ENCODE measurements around the gene GAMT.
"Not testable (repeated sequence)": the region's sequence is repeated elsewhere in the genome, so short reads cannot be mapped to it uniquely, and the experiment has no call there.

The GAMT gene

DNA sequence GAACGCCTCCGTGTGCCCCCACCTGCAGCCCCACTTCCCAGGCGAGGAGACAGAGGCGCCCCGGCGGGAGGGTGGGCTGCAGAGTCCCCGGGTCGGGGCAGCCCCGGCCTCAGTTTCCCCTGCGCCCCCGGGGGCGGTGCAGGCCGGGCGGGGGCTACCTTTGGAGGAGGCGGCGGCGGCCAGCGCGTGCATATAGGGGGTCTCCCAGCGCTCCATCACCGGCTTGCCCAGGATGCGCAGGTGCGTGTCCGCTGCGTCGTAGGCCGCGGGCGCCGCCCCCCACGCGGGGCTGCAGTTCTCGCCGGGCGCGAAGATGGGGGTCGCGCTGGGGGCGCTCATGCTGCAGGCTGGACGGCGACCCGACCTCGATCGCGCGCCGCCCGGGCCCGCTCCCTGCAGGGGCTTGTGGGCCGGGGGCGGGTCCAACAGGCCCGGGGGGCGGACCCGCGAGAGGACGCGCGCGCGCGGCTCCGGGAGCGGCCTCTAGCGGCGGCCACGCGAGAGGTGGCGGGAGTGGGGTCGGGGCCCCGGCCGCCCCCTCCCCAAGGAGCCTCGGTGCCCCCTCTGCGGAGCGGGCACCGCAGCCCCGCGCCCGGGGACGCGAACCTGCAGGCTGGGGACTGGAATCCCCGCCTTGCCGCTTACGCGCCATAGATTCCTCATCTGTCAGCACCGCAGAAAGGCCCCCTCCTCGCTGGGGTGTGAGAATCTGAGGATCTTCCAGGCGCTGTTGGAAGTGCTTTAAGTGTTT, at the start of gene GAMT:
GAMT (minus strand) TSS at position 405 of the 751 bp plus-strand sequence; CDS start at position 339, 66 bp downstream.
- peak; percentile 64 for DNase-seq

DNA sequence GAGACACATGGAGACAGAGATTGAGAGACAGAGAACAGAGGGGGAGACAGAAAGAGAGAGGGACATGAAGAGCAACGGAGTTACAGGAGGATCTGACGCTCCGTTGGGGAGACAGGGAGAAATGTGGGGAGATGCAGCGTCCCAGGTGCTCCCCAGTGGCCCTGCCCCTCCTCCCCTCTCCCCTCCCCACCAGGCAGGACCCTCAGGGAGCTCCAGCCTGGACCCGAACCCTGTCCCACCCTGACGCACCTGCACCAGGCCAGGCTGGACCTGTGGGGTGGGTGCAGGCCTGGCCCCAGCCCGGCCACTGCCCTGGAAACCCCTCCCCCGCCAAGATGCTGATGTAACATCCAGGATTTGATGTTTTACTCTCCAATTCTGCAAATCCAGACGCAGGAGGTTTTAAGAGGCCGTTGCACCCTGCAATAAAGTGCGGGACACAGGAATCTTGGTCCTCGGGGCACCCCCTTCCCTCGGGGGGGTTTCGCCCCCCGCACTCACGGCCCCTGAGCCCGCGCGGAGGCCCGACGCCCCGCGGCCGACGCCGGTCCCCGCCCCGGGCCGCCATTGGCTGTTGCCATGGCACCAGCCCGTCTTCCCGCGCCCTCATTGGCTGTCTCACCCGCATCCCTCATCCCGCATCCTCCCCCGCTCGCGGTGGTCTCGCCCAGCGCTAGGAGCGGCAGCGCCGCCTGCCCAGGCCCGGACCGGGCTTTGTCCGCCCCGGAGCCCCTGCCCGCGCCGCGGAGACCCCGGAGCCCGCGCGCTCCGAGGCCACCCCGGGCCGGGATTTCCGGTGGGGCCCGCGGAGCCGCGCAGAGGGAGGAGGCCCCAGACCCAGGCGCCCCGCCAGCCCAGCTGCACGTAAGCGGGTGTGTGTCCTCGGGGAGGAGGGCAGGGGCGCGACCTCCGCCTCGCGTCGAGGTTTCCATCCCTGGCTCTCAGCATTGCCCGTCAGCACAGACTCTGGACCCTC, 48.4 kb upstream of the GAMT start, which contains the start of gene APC2:
APC2 (plus strand) TSS at position 655 of the 976 bp plus-strand sequence. CDS start 2,881 bp downstream, outside the sequence.
- peak; percentile 94 for DNase-seq

DNA sequence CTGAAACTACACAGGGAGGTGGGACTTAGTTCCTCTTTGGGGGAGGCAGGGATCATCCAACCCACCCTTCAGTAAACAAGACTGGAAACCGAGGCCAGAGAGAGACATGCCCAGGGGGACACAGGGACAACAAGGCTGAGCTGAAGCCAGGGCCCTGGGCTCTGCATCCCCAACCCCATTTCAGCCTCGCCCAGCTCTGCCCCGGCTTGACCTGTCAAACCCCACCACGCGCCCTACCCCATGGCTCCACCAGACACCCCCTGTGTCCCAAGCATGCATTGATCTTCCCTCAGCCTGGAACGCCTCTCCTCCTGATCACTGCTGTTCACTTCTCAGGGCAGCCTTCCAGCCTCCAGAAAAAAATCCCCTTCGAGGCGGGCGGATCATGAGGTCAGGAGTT, 46.6 kb upstream of the GAMT start:
- no peak for DNase-seq

DNA sequence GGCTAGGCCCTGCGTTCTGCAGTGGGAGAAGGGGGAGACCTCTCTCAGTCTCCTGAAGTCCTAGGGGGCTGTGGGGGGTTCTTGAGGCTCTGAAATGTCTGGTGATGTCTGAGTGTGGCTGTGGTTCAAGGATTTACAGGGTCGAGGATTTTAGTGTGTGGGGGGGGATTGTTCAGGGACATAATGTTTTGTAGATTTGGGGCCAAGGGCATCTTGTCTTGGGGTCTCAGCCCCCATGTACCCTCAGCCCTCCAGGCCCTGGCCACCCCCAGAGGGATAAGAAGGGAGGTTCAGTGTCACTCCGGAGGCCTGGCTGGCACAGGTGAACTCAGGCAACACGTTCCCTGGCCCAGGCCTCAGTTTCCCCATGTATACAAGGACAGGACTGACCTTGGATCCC, 46.2 kb upstream of the GAMT start:
- DNase-seq = no peak

DNA sequence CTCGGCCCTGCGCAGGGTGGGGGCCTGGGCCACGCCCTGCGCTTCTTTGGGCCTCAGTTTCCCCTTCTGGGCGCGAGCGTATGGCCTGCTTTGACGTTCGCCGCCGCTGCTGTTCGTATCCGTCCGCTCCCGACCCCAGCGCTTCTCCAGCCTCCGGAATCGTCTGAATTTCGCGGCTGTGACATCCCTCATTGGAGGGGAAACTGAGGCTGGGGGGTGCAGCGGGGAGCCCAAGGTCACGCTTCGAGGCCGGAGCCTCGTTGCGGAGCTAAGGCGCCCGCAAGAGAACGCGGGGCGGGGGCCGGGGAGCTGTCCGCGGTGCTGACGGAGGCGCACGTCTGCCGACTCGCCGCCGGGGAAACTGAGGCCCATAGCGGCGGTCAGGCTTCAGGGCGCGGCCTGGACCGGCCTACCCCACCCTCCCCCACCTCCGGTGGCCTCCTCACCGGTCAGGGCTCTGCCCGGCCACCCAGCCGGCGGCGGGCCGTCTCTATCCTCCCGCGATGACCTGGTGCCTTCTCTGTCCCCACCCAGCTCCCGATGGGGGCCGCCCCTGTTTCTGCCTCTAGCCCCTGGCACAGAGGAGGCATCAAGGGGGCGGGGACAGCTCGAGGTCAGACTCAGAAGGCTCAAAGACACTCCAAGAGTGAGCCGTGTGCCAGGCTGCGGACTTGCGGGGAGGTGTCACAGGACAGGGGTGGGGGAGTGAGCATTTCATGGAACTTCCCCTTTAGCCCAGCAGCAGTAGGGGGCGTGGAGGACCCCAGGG, 45.6 kb upstream of the GAMT start:
- DNase-seq = no peak

DNA sequence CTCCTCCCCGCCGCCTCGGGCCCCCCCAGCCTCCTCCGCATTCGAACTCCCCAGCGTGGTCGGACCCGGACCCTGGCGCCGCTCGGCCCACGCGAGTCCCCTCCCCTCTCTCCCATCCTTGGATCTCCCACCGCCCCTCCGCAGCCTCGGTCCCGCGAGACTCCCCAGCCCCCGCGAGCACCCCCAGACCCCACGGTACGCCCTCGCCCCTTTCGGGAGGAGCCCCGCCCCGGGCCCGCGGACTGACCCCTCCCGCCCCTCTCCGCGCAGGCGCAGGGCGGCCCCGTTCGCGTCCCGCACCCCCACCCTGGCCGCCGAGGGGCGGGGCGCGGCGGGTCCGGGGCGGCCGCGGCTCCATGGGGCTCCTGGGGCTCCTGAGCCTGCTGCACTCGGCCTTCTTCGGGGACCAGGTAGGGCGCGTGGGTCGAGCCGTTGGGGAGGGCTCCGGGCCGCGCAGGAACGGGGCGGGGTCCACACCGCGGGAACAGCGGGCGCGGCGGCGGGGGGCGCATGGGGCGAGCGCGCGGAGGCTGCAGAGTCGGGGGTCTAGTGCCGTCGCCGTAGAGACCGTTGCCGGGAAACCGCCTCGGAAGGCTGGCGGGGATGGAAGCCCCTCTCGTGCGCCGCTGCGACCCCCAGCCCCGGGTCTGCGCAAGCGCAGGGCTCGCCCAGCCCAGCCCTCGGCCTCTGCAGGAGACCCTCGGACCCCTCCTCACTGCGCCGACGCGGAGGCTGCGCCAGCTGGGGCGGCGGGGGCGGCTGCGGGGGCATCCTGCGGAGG, 44.8 kb upstream of the GAMT start:
- peak; percentile 90 for DNase-seq

DNA sequence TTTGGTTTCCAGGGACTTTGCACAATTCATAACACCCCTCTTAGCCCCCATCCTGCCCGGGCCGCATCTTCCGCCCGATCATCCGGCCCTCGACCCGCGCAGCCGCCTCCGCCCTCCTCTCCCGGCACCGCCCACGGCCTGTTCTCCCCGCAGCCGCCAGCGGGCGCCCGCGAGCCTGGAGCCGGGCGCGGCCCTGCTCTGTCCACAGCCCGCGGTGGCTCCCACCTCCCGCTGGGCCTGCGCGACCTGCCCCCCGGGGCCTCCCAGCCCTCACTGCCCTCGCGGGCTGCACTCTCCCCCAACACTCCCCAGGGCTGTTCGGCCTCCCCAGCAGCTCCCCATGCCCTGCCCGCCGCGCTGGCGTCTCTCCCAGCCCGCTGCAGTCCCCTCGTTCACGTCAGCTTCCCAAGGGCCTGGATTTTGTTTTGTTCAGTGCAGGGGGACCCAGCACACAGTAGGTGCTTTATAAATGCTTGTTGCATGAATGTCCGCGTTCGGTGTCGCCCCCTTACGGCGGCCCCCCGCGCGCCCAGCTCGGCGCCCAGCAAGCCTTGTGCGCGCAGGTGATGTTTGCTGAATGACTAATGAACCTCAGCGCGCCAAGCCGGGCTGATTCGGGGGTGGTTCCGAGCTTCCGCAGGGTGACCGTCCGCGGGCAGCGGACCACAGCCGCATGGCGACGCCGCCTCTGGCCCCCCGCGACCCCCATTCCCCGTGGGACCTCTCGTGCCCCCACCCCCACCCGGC, 44.0 kb upstream of the GAMT start:
- DNase-seq = peak; percentile 97

DNA sequence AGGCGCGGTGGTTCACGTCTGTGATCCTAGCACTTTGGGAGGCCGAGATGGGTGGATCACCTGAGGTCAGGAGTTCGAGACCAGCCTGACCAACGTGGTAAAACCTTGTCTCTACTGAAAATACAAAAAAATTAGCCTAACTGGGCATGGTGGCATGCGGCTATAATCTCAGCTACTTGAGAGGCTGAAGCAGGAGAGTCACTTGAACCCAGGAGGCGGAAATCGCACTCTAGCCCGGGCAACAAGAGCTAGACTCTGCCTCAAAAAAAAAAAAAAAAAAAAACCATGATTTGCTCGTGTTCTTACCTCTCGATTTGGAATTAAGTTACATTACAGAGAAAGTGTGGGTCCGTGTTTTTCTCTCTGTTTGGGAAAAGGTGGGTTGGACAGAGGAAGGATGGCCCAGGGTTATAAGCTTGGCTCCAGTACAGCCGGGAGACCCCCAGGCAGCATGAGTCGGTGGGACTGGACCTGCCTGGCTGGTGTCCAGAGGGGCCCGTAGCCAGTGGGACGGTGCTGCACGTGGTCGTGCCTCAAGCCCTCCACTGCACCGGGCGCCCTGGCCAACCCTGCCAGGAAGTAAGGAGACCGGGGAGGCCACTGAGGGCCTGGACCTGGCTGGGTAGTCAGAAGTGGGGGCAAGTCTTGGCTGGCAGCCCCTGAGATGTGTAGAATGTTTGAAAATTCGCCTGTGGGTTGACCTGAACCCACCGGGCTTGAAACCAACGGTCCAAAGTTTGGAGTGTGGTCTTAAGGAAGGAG, 40.5 kb upstream of the GAMT start:
- DNase-seq = no peak

DNA sequence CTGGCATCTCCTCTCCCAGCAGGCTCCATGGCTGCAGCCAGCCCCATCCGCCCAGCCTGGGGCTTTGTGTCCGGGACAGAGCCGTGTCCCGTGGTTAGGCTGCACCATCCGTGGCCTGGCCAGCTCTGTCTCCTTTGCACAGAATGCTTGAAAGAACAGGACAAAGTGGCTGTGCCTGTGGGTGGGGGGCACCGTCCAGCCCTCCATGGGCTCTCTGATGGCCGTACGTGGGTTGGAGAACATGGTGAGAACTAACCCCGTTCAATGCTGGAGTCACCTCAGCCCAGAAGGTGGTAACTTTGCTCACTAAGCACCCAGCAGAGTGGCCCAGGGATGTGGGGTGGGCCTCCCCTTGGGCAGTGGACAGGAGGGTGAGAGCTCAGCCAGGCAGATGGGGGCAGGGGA, 39.7 kb upstream of the GAMT start:
- no peak for DNase-seq

DNA sequence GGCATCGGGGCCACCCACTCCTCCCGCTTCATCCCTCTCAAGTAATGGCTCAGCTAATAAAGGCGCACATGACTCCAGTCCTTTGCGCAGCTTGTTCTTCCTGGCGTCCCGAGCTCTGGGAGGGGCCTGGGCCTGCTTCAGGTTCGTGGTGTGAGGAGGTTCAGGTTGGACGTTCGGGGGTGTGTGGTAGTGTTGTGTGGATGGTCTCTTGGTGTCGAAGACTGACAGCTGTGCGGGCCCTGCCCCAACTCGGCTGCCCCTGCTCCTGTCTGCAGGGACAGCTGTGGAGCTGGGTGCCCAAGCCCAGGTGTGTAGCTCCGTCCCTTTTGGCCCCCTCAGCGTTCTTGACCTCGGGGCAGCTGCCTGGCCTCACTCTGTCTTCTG, 39.1 kb upstream of the GAMT start:
- no peak for DNase-seq

DNA sequence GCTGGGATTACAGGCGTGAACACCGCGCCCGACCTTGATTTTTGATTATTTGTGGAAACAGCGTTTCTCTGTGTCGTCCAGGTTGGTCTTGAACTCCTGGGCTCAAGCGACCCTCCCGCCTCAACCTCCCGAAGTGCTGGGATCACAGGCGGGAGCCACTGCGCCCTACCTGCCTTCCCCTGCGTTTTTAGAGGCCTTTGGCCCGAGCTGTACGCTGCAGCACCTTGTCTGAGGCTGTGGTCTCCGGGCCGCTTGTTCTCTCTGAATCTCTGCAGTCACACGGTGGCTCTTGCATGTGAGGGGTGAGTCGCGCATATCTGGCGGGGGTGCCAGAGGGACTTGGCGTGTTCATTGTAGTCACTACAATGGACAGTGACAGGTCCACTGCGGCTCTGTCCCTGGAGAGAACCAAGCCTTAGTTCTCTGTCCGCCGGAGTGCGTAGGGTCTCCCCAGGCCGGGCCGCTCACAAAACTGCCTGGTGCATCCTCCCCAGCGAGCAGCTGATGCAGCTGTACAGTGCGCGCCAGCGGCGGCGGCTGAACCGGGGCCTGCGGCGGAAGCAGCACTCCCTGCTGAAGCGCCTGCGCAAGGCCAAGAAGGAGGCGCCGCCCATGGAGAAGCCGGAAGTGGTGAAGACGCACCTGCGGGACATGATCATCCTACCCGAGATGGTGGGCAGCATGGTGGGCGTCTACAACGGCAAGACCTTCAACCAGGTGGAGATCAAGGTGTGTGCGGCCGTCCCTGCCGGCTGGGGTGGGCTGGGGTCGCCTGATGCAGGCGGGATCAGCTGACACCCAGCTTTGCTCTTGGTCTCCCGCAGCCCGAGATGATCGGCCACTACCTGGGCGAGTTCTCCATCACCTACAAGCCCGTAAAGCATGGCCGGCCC, 38.4 kb upstream of the GAMT start:
- not testable (repeated sequence) for DNase-seq

DNA sequence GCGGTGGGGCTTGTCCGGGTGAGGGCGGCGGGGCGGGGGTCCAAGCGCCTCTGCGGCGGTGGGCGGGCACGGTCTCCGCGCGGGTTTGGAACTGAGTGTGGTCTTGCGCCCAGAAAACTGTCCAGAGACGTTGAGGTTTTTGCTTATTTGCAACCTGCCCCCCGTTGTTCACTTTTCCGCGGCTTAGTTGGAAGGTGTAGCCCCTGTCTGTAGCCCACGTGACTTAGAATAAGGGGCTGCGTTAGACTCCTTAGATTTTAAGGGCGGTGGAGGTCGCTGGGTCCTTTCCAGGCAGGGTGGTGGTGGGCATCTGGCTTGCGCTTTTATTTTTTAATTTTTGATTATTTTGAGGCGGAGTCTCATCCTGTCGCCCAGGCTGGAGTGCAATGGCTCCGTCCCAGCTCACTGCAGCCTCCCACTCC, 37.6 kb upstream of the GAMT start:
- DNase-seq = peak; percentile 37

DNA sequence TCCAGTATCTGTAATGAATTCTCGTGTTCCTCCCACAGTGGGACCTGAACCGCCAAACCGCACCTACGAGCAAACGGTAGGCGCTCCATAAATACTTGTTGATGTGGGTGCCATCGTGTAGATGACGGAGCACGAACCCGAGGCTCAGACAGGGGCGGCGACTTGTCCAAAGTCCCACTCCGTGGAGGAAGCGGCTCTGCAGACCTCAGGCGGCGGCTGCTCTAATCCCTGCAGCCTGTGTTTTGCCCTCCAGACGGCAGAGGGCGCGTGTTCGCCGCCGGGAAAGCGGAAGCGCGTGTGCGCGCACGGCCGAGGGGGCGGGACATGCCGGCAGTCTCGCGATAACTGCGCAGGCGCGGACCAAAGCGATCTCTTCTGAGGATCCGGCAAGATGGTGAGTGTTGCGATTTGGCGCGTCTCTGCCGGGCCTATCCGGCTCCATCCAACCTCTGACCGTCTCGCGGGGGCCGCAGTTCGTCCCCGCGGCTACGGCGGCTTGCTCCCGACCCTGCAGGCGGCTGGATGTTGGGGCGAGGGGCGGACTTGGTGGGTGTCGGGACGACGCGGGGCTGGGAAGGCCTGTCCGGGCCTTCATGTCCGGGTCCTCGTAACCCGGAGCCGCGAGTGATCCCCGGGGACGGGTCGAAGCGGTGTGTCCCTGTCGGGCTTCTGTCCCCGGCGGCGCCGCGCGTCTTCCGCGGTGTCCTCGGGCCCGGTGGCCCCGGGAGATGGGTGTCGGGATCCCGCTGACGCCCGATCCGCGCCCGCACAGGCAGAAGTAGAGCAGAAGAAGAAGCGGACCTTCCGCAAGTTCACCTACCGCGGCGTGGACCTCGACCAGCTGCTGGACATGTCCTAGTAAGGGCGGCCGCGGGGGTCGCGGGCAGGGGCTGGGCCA, 36.9 kb upstream of the GAMT start, which contains the start of gene RPS15:
RPS15 (plus strand) TSS at position 362 of the 898 bp plus-strand sequence; CDS start at position 392, 30 bp downstream.
- peak; percentile 99 for DNase-seq

DNA sequence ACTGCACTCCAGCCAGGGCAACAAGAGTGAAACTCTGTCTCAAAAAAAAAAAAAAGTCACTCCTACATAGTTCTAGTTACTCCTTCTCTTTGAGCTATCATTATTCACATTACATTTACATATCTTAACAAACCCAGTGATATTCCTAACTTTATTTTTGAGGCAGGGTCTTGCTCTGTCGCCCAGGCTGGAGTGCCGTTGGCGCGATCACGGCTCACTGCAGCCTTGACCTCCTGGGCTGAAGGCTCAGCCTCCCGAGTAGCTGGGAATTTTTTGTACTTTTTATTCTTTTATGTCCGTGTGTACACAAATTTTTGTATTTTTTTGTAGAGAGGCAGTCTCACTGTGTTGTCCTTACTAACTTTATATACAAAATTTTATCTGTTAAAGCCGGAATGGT, 36.3 kb upstream of the GAMT start:
- DNase-seq = no peak

DNA sequence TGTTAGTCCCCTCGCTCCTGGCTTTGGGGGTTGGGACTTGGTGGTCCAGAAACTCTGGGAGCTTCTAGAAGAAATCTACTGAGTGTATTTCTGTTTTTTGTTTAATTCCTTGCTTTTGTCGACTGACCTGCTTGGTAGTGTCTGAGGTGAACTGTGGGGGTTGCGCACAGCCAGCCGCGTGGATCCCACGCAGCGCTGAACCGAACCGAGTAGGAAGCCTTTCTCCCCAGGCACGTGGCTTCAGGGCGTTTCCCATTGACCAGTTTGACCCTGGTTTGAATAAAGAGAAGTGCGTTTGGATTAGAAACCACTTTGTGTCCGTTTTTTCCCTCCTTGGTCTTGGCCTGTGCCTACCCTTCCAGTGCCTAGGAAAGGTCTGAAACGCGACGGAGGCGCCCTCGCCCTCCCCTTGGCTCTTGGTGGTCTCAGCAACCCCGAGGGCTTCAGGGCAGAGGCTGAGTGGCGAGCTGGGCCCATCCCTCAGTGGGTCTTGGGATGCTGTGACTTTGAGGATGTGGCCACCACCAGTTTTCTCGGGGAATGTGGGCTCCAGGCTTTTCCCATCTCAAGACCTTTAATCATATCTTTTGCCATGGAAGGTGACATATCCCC, 34.1 kb upstream of the GAMT start:
- no peak for DNase-seq

DNA sequence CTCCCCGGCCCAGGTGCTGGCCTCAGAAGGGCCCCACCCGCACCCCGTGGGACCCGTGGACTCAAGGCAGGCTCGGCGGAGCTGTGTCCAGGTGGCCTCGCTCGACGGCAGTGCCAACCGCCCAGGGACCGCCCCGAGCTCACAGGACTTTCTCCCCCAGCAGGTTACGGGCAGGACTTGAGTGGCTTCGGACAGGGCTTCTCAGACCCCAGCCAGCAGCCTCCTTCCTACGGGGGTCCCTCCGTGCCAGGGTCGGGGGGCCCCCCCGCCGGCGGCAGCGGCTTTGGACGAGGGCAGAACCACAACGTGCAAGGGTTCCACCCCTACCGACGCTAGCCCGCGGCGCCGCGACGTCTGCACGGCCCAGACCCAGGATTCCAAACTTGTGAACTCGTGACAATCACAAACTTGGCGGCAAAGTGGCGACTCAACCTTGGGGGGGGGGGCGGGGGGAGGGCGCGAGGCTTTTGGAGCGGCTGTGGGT, 33.3 kb upstream of the GAMT start:
- no peak for DNase-seq

DNA sequence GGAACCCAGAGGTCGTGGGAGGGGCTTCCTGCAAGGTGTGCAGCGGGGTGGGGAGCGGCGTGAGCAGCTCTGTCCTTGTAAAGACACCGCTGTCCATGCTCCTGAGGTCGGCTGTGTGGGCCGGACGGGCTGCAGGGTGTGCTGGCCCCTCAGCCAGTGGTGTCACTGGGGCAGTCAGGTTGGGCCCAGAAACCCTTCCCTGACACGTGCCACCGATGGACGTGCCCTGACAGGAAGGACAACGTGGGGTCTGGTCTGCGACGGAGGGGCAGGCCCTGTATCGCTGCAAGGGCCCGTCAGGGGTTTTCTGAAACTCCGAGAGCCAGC, 32.7 kb upstream of the GAMT start:
- DNase-seq = no peak
